ENCODE results near the gene APOA5. TPM values are rescaled to one million over a fixed set of nuclear protein-coding genes. Genes with fewer than 3 reads are reported as not detected.
A peak's percentile ranks its signal among the peaks of the same experiment; 100 is the strongest.

The APOA5 gene
- total and polyA plus RNA-seq, 2 of the 13 experiments (the other 11 are each of a cell fraction or from before 2014, with no cell fraction given): 44.0 to 49.1 TPM

- no peak for TF ChIP-seq ZNF775 (CRISPR knock-in tag; IDR thresholded peaks at IDR 0.05; ENCODE audit: borderline replicate concordance)
- peak; percentile 58 for TF ChIP-seq MED1 (CRISPR knock-in tag; IDR thresholded peaks at IDR 0.05)
- TF ChIP-seq ZNF331 (CRISPR knock-in tag; IDR thresholded peaks at IDR 0.05): no peak; the same call in 1 of the 2 replicates
- TF ChIP-seq HNF1A (IDR thresholded peaks at IDR 0.05; ENCODE audit: low read depth): no peak
- TF ChIP-seq HNF1A (CRISPR knock-in tag; IDR thresholded peaks at IDR 0.05; ENCODE audit: borderline replicate concordance): peak; percentile 38; the same call in 1 of the 2 replicates
- TF ChIP-seq SOX6 (IDR thresholded peaks at IDR 0.05): no peak
- peak; percentile 66 for TF ChIP-seq SOX6 (CRISPR knock-in tag; IDR thresholded peaks at IDR 0.05)
- 0 out of 2 replicates have a peak, but pooled peaks have one; percentile 26 for TF ChIP-seq KIAA2018 (CRISPR knock-in tag; IDR thresholded peaks at IDR 0.05; ENCODE audit: borderline replicate concordance)
- peak; percentile 70 for TF ChIP-seq ARID5B (CRISPR knock-in tag; IDR thresholded peaks at IDR 0.05)
- TF ChIP-seq MTA1 (CRISPR knock-in tag; IDR thresholded peaks at IDR 0.05; ENCODE audit: borderline replicate concordance): peak; percentile 44; the same call in 1 of the 2 replicates
These were observed 49.1 kb upstream of the APOA5 start (continued) for GRCh38 chr11:116840746-116841296.

Data from HepG2 (cell line).